Measurements from ENCODE around the gene APLP1. TPM values are rescaled to one million over a fixed set of nuclear protein-coding genes. Genes with fewer than 3 reads are reported as not detected.

Gene APLP1
- total RNA-seq, 1 experiment from 2014 or later, result 15.5 TPM

DNA sequence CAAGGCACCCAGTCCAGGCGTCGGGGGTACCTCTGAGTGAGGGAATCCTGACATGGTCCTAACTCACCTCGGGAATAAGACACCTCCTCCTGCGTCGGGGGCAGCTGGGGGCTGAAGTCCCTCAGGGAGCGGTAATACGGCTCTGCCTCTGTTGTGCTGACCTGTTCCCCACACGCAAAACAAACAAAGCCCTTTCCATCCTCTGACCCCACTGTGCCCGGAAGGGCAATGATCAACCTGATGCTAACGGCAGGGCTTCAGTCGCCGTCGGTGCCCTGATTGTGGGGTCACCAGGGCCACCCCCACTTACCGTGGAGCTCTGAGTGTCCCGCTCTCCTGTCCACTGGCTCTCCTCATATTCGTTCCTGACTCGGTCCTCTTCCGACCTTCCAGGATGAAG, 37.4 kb upstream of the APLP1 start:
- TF ChIP-seq NFYB (CRISPR knock-in tag; conservative IDR thresholded peaks at IDR 0.05; ENCODE audit: low read depth), result no peak
- no peak for TF ChIP-seq ZNF232 (CRISPR knock-in tag; IDR thresholded peaks at IDR 0.05)
- TF ChIP-seq MYBL2 (CRISPR knock-in tag; IDR thresholded peaks at IDR 0.05), result no peak
- TF ChIP-seq, protein P1, sequence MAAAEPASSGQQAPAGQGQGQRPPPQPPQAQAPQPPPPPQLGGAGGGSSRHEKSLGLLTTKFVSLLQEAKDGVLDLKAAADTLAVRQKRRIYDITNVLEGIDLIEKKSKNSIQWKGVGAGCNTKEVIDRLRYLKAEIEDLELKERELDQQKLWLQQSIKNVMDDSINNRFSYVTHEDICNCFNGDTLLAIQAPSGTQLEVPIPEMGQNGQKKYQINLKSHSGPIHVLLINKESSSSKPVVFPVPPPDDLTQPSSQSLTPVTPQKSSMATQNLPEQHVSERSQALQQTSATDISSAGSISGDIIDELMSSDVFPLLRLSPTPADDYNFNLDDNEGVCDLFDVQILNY (CRISPR knock-in tag; IDR thresholded peaks at IDR 0.05), result no peak
- TF ChIP-seq, protein P2, sequence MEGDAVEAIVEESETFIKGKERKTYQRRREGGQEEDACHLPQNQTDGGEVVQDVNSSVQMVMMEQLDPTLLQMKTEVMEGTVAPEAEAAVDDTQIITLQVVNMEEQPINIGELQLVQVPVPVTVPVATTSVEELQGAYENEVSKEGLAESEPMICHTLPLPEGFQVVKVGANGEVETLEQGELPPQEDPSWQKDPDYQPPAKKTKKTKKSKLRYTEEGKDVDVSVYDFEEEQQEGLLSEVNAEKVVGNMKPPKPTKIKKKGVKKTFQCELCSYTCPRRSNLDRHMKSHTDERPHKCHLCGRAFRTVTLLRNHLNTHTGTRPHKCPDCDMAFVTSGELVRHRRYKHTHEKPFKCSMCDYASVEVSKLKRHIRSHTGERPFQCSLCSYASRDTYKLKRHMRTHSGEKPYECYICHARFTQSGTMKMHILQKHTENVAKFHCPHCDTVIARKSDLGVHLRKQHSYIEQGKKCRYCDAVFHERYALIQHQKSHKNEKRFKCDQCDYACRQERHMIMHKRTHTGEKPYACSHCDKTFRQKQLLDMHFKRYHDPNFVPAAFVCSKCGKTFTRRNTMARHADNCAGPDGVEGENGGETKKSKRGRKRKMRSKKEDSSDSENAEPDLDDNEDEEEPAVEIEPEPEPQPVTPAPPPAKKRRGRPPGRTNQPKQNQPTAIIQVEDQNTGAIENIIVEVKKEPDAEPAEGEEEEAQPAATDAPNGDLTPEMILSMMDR (IDR thresholded peaks at IDR 0.05), result no peak
- TF ChIP-seq JUN (CRISPR knock-in tag; IDR thresholded peaks at IDR 0.05), result no peak
- TF ChIP-seq, protein P3, sequence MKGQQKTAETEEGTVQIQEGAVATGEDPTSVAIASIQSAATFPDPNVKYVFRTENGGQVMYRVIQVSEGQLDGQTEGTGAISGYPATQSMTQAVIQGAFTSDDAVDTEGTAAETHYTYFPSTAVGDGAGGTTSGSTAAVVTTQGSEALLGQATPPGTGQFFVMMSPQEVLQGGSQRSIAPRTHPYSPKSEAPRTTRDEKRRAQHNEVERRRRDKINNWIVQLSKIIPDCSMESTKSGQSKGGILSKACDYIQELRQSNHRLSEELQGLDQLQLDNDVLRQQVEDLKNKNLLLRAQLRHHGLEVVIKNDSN (CRISPR knock-in tag; IDR thresholded peaks at IDR 0.05), result no peak
- TF ChIP-seq, protein P4, sequence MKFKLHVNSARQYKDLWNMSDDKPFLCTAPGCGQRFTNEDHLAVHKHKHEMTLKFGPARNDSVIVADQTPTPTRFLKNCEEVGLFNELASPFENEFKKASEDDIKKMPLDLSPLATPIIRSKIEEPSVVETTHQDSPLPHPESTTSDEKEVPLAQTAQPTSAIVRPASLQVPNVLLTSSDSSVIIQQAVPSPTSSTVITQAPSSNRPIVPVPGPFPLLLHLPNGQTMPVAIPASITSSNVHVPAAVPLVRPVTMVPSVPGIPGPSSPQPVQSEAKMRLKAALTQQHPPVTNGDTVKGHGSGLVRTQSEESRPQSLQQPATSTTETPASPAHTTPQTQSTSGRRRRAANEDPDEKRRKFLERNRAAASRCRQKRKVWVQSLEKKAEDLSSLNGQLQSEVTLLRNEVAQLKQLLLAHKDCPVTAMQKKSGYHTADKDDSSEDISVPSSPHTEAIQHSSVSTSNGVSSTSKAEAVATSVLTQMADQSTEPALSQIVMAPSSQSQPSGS (CRISPR knock-in tag; IDR thresholded peaks at IDR 0.05; ENCODE audit: borderline replicate concordance, low read depth), result no peak
- no peak for TF ChIP-seq GTF2I (CRISPR knock-in tag; conservative IDR thresholded peaks at IDR 0.05)
- Mint-ChIP-seq H3K9me3 (no peaks in the 10 kb centered on the region), H3K27me3 (ENCODE audit: low read depth) (peaks cover 41% of the 10 kb centered on the region), H3K4me1 (peaks cover 5% of the 10 kb centered on the region; the same call in 1 of the 2 replicates), H3K36me3 (no peaks in the 10 kb centered on the region), H3K27ac (no peak overlapping the region), H3K4me3 (no peak overlapping the region)
- CTCF ChIA-PET, result no interaction called here
- ATAC-seq (no peak), DNase-seq (ENCODE audit: low spot score) (no peak)
- POLR2A ChIA-PET, result no interaction called here

DNA sequence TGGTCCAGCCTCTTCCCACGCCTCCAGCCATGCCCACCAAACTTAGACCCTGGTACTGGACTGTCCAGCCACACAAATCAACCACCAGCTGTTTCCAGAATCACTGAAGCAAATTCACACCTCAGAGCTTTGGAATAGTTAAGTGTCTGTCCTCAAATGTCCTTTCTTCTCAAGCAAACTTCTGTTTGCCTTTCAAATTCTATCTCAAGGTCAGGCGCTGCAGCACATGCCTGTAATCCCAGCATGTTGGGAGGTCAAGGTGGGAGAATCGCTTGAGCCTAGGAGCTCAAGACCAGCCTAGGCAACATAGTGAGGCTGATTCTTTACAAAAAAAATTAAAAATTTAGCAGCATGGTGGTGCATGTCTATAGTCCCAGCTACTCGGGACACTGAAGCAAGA, 36.3 kb upstream of the APLP1 start:
- CTCF ChIA-PET, result no interaction called here

More for the DNA sequence above, 36.3 kb upstream of the APLP1 start:
- Mint-ChIP-seq H3K27ac (no peak overlapping the region), H3K27me3 (ENCODE audit: low read depth) (peaks cover 45% of the 10 kb centered on the region), H3K4me1 (peaks cover 5% of the 10 kb centered on the region; the same call in 1 of the 2 replicates), H3K36me3 (no peaks in the 10 kb centered on the region), H3K4me3 (no peak overlapping the region), H3K9me3 (no peaks in the 10 kb centered on the region)
- POLR2A ChIA-PET, result no interaction called here
- TF ChIP-seq GRHL2 (CRISPR knock-in tag; IDR thresholded peaks at IDR 0.05; ENCODE audit: insufficient replicate concordance, severe bottlenecking) (no peak), ZNF671 (CRISPR knock-in tag; IDR thresholded peaks at IDR 0.05) (no peak), SMAD4 (CRISPR knock-in tag; IDR thresholded peaks at IDR 0.05) (no peak), MXD4 (CRISPR knock-in tag; IDR thresholded peaks at IDR 0.05; ENCODE audit: borderline replicate concordance) (no peak), ZBTB21 (CRISPR knock-in tag; IDR thresholded peaks at IDR 0.05; ENCODE audit: borderline replicate concordance) (no peak)
- TF ChIP-seq, protein P5, sequence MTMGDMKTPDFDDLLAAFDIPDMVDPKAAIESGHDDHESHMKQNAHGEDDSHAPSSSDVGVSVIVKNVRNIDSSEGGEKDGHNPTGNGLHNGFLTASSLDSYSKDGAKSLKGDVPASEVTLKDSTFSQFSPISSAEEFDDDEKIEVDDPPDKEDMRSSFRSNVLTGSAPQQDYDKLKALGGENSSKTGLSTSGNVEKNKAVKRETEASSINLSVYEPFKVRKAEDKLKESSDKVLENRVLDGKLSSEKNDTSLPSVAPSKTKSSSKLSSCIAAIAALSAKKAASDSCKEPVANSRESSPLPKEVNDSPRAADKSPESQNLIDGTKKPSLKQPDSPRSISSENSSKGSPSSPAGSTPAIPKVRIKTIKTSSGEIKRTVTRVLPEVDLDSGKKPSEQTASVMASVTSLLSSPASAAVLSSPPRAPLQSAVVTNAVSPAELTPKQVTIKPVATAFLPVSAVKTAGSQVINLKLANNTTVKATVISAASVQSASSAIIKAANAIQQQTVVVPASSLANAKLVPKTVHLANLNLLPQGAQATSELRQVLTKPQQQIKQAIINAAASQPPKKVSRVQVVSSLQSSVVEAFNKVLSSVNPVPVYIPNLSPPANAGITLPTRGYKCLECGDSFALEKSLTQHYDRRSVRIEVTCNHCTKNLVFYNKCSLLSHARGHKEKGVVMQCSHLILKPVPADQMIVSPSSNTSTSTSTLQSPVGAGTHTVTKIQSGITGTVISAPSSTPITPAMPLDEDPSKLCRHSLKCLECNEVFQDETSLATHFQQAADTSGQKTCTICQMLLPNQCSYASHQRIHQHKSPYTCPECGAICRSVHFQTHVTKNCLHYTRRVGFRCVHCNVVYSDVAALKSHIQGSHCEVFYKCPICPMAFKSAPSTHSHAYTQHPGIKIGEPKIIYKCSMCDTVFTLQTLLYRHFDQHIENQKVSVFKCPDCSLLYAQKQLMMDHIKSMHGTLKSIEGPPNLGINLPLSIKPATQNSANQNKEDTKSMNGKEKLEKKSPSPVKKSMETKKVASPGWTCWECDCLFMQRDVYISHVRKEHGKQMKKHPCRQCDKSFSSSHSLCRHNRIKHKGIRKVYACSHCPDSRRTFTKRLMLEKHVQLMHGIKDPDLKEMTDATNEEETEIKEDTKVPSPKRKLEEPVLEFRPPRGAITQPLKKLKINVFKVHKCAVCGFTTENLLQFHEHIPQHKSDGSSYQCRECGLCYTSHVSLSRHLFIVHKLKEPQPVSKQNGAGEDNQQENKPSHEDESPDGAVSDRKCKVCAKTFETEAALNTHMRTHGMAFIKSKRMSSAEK (CRISPR knock-in tag; IDR thresholded peaks at IDR 0.05; ENCODE audit: borderline replicate concordance), result no peak
- TF ChIP-seq, protein P6, sequence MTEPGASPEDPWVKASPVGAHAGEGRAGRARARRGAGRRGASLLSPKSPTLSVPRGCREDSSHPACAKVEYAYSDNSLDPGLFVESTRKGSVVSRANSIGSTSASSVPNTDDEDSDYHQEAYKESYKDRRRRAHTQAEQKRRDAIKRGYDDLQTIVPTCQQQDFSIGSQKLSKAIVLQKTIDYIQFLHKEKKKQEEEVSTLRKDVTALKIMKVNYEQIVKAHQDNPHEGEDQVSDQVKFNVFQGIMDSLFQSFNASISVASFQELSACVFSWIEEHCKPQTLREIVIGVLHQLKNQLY (CRISPR knock-in tag; IDR thresholded peaks at IDR 0.05), result no peak
- TF ChIP-seq, protein P7, sequence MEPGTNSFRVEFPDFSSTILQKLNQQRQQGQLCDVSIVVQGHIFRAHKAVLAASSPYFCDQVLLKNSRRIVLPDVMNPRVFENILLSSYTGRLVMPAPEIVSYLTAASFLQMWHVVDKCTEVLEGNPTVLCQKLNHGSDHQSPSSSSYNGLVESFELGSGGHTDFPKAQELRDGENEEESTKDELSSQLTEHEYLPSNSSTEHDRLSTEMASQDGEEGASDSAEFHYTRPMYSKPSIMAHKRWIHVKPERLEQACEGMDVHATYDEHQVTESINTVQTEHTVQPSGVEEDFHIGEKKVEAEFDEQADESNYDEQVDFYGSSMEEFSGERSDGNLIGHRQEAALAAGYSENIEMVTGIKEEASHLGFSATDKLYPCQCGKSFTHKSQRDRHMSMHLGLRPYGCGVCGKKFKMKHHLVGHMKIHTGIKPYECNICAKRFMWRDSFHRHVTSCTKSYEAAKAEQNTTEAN (CRISPR knock-in tag; IDR thresholded peaks at IDR 0.05), result no peak
- TF ChIP-seq, protein P8, sequence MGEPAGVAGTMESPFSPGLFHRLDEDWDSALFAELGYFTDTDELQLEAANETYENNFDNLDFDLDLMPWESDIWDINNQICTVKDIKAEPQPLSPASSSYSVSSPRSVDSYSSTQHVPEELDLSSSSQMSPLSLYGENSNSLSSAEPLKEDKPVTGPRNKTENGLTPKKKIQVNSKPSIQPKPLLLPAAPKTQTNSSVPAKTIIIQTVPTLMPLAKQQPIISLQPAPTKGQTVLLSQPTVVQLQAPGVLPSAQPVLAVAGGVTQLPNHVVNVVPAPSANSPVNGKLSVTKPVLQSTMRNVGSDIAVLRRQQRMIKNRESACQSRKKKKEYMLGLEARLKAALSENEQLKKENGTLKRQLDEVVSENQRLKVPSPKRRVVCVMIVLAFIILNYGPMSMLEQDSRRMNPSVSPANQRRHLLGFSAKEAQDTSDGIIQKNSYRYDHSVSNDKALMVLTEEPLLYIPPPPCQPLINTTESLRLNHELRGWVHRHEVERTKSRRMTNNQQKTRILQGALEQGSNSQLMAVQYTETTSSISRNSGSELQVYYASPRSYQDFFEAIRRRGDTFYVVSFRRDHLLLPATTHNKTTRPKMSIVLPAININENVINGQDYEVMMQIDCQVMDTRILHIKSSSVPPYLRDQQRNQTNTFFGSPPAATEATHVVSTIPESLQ (CRISPR knock-in tag; IDR thresholded peaks at IDR 0.05), result no peak
- TF ChIP-seq, protein P9, sequence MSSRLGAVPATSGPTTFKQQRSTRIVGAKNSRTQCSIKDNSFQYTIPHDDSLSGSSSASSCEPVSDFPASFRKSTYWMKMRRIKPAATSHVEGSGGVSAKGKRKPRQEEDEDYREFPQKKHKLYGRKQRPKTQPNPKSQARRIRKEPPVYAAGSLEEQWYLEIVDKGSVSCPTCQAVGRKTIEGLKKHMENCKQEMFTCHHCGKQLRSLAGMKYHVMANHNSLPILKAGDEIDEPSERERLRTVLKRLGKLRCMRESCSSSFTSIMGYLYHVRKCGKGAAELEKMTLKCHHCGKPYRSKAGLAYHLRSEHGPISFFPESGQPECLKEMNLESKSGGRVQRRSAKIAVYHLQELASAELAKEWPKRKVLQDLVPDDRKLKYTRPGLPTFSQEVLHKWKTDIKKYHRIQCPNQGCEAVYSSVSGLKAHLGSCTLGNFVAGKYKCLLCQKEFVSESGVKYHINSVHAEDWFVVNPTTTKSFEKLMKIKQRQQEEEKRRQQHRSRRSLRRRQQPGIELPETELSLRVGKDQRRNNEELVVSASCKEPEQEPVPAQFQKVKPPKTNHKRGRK (CRISPR knock-in tag; IDR thresholded peaks at IDR 0.05; ENCODE audit: borderline replicate concordance), result no peak
- DNase-seq (ENCODE audit: low spot score) (no peak), ATAC-seq (no peak)

All from WTC11 (cell line).